Tibial artery (tissue), 4 donors: ENCODE data around the gene RIPOR3.

Experiments used
- DNase-seq, 2 donors: peaks; one replicate each; pipeline ENCODE4 v3.0.0-alpha.2; 2019
- H3K27ac ChIP-seq, 2 donors: fragments of 200-600 bp; sonication (generic) in 1 of 2; 1 replicate in 1 of 2; 2 replicates in 1 of 2; pipeline ENCODE4 v1.5.1; 2018 to 2019; ENCODE audit warnings: mild to moderate bottlenecking in 1 of 2
- H3K27me3 ChIP-seq, 2 donors: fragments of 200-600 bp; sonication (generic) in 1 of 2; one replicate each; pipeline versions ENCODE4 v1.5.1 to v1.6.0; 2016 to 2019
- H3K36me3 ChIP-seq, 3 donors: fragments of 200-600 bp; sonication (generic) in 2 of 3; one replicate each; pipeline ENCODE4 v1.5.1; 2016 to 2019; ENCODE audit warnings: mild to moderate bottlenecking in 2 of 3
- H3K4me1 ChIP-seq, 4 donors: fragments of 200-600 bp; sonication (generic) in 2 of 4; 1 replicate in 3 of 4; 2 replicates in 1 of 4; pipeline ENCODE4 v1.5.1; 2016 to 2019
- H3K4me3 ChIP-seq, 2 donors: fragments of 200-600 bp; sonication (generic) in 1 of 2; 1 replicate in 1 of 2; 2 replicates in 1 of 2; pipeline ENCODE4 v1.5.1; 2018 to 2019; ENCODE audit warnings: mild to moderate bottlenecking in 2 of 2
- H3K9me3 ChIP-seq, 3 donors: fragments of 200-600 bp; sonication (generic) in 1 of 3; one replicate each; pipeline ENCODE4 v1.5.1; 2016 to 2019
- intact Hi-C: fragments of 100-400 bp; cut with DNase I; formaldehyde crosslinking; loops from one replicate; pipeline ENCODE4 v1.15.0; 2023; ENCODE audit warnings: low total_unique reads
- TF ChIP-seq, protein P1 (sequence below), 2 experiments: fragments of 200-600 bp in 1 of 2; fragments of 450-650 bp in 1 of 2; IDR thresholded peaks; one replicate each; pipeline ENCODE4 v1.5.1; 2017 to 2019; ENCODE audit warnings: antibody characterized with exemption in 2 of 2, mild to moderate bottlenecking in 1 of 2, moderate library complexity in 1 of 2

Gene RIPOR3

DNA sequence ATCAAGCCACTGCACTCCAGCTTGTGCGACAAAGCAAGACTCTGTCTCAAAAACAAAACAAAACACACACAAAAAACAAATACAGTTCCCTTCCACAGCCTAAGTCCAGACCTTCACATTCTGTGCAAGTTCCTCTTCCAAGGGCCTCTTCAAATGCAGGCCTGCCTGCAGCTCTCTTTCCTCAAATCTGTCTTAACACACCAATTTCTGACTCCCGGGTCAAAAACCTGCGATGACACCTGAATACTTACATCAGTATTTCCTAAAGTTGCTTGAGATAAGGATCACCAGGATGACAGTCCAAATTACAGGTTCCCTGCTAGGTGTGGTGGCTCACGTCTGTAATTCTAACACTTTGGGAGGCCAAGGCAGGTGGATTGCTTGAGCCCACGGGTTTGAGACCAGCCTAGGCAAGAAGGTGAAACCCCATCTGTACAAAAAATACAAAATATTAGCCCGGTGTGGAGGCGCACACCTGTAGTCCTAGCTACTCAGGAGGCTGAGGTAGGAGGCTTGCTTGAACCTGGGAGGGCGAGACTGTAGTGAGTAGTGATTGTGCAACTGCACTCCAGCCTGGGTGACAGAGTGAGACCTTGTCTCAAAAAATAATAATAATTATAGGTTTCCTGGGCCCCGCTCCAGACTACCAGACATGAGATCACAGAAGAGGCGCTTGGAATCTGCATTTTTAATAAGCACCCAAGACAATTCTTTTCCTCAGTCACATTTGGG, 31.2 kb upstream of the RIPOR3 start:
- H3K27ac ChIP-seq: peak overlapping the region; percentile 82 to 88
- DNase-seq: peak in 1 of 2 donors; percentile 42

DNA sequence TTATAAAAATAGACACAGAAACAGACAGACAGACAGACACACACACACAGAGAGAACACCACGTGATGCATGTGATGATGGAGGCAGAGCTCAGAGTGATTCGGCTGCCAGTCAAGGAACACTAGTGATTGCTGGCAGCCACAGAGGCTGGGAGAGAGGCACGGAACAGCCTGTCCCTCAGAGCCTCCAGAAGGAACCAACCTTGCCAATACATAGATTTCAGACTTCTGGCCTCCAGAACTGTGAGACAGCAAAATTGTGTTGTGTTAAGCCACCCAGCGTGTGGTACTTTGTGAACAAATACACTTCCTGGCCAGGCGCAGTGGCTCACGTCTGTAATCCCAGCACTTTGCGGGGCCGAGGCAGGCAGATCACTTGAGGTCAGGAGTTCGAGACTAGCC, 30.5 kb upstream of the RIPOR3 start:
- intact Hi-C loops: no loop called here
- peak overlapping the region; percentile 85 to 88 for H3K27ac ChIP-seq
- peak; percentile 94 to 96 for DNase-seq

More for the DNA sequence above, 31.2 kb upstream of the RIPOR3 start:
- no peaks in the 10 kb centered on the region for H3K27me3 ChIP-seq
- no peaks in the 10 kb centered on the region for H3K36me3 ChIP-seq
- intact Hi-C loops: no loop called here
- no peak overlapping the region for H3K4me3 ChIP-seq
- peaks cover 0 to 64% (median 28%) of the 10 kb centered on the region in 4 donors for H3K4me1 ChIP-seq
- TF ChIP-seq, protein P1, sequence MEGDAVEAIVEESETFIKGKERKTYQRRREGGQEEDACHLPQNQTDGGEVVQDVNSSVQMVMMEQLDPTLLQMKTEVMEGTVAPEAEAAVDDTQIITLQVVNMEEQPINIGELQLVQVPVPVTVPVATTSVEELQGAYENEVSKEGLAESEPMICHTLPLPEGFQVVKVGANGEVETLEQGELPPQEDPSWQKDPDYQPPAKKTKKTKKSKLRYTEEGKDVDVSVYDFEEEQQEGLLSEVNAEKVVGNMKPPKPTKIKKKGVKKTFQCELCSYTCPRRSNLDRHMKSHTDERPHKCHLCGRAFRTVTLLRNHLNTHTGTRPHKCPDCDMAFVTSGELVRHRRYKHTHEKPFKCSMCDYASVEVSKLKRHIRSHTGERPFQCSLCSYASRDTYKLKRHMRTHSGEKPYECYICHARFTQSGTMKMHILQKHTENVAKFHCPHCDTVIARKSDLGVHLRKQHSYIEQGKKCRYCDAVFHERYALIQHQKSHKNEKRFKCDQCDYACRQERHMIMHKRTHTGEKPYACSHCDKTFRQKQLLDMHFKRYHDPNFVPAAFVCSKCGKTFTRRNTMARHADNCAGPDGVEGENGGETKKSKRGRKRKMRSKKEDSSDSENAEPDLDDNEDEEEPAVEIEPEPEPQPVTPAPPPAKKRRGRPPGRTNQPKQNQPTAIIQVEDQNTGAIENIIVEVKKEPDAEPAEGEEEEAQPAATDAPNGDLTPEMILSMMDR (IDR thresholded peaks at IDR 0.05): no peak
- H3K9me3 ChIP-seq: no peaks in the 10 kb centered on the region

DNA sequence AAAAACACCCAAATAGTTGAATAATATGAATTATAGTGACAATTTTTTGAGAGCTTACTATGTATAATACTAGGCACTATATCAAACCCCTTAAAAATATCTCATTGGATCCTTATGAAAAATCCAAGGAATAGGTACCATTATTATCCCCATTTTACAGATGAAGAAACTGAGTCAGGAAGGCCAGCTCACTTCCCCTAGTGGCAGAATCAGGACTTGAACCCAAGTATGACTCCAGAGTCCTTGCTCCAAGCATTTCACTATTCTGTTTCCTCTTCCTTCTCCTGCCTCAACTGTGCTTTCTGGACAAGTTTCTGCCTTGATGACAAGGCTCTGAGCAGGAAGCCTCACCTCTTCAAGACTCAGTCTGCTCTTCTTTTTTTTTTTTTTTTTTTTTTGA, 29.2 kb upstream of the RIPOR3 start:
- Histone ChIP-seq H3K27ac (peak overlapping the region in 1 of 2 donors; percentile 85), H3K9me3 (no peaks in the 10 kb centered on the region), H3K36me3 (no peaks in the 10 kb centered on the region), H3K4me1 (peaks cover 0 to 58% (median 26%) of the 10 kb centered on the region in 4 donors), H3K27me3 (no peaks in the 10 kb centered on the region), H3K4me3 (no peak overlapping the region)
- intact Hi-C loops: no loop called here
- no peak for DNase-seq
- TF ChIP-seq, protein P1 (IDR thresholded peaks at IDR 0.05): no peak

More for the DNA sequence above, 30.5 kb upstream of the RIPOR3 start:
- TF ChIP-seq, protein P1 (IDR thresholded peaks at IDR 0.05): no peak
- Histone ChIP-seq H3K27me3 (no peaks in the 10 kb centered on the region), H3K4me1 (peaks cover 0 to 64% (median 28%) of the 10 kb centered on the region in 4 donors), H3K36me3 (no peaks in the 10 kb centered on the region), H3K4me3 (no peak overlapping the region), H3K9me3 (no peaks in the 10 kb centered on the region)

DNA sequence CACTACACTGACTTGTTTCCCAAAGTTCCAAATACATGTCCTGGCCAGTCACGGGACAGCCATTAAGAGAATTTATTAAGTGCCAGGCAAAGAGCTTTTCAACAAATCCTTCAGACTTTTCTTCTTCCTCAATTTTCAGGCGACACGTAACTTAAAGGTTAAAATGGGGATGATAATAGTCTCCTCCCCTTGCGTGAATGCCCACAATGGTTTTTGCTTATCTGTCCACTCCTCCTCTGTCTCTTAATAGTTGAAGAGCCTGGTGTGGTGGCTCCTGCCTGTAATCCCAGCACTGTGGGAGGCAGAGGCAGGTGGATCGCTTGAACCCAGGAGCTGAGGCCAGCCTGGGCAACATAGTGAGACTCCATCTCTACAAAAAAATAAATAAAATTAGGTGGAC, 28.7 kb upstream of the RIPOR3 start:
- Histone ChIP-seq H3K4me3 (no peak overlapping the region), H3K9me3 (no peaks in the 10 kb centered on the region), H3K27me3 (no peaks in the 10 kb centered on the region), H3K36me3 (no peaks in the 10 kb centered on the region), H3K4me1 (peaks cover 0 to 52% (median 20%) of the 10 kb centered on the region in 4 donors), H3K27ac (peak overlapping the region; percentile 5 to 85)
- TF ChIP-seq, protein P1 (IDR thresholded peaks at IDR 0.05): no peak
- intact Hi-C loops: no loop called here
- peak in 1 of 2 donors; percentile 49 for DNase-seq

DNA sequence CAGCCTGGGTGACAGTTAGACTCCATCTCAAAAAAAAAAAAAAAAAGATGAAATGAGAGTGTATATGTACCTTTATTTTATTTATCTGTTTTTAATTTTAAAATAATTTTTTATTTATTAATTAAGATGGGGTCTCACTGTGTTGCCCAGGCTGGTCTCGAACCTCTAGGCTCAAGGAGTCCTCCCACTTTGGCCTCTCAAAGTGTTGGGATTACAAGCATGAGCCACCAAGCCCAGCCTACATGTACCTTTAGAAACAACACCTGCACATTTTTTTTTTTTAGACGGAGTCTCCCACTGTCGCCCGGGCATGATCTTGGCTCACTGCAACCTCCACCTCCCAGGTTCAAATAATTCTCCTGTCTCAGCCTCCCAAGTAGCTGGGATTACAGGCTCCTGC, 28.0 kb upstream of the RIPOR3 start:
- Histone ChIP-seq H3K4me3 (no peak overlapping the region), H3K27me3 (no peaks in the 10 kb centered on the region), H3K4me1 (peaks cover 0 to 45% (median 13%) of the 10 kb centered on the region in 4 donors), H3K9me3 (no peaks in the 10 kb centered on the region), H3K36me3 (no peaks in the 10 kb centered on the region), H3K27ac (peak overlapping the region; percentile 5 to 85)
- no peak for DNase-seq
- TF ChIP-seq, protein P1 (IDR thresholded peaks at IDR 0.05): no peak
- intact Hi-C loops: no loop called here
